GM19240 (cell line): ENCODE measurements around the gene OR1D5.
"Not testable (repeated sequence)": the region's sequence is repeated elsewhere in the genome, so short reads cannot be mapped to it uniquely, and the experiment has no call there.

Experiments used
- DNase-seq: peaks from one replicate; pipeline ENCODE4 v3.0.0; 2011; ENCODE audit warnings: low spot score; ENCODE audit not compliant: insufficient read length

Gene OR1D5

DNA sequence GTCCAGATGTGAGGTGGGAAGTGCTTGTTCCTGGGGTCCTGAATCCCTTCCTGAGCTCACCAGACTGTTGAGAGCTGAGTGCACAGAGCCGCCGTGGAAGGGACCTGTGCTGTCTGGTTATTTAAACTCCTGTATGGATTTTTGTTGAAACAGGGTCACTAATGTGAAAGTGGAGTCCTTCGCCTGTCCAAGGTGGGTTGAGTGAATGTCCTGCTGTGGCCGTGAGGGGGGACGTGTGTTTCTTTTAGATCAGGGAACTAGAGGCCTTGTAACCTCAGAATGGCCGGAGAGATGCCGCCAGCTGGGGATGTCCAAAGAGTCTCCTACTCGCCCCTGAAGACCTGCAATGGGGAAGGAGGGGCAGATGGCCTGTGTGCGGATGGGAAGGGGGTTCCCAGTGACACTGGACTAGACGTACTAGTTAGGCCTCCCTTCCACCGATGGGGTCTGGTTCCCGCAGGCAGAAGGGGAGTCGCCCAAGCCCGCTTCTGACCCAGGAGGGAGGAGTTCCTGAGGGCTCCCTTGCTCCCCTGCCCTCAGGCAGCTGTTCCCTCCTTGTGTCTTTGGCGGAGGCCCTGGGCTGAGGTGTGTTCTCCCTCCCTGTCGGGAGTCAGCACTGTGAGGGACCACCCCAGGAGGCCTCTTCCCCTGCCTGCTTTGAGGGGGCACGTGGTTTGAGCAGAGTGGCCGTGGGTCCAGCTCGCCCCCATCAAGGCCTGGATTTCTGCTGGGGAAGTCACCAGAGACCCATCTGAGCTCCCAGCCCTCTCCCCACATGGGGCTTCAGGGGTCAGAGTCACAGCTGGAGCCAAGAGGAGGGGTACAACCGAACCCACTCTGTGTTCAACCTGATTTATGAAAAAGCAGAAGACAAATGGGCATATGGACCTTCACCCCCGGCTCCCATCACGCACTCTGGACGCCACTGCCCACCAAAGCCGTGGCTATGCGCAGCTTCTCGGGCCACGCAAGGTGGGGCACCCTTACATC is 30.9 kb downstream of the OR1D5 start:
- no peak for DNase-seq

DNA sequence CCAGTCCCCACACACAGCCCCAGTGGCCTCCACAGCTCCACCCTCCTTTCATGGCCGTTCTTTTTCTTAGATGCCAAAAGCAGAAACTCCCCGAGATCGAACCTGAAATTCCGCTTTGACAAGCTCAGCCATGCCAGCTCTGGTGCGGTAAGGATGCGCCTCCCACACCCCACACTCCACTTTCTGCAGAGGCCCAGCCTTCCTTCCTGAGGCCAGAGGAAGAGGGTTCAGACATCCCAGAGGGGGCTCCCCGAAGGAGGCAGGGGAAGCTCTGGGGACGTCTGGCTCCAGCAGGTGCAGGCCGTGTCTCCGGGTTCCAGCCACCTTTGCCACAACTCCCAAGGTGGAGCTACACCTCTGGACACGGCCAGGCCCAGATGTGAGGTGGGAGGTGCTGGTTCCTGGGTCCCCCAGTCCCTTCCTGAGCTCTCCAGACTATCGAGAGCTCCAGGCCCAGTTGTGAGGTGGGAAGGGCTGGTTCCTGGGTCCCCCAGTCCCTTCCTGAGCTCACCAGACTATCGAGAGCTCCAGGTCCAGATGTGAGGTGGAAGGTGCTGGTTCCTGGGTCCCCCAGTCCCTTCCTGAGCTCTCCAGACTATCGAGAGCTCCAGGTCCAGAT is 32.4 kb downstream of the OR1D5 start:
- DNase-seq, result not testable (repeated sequence)

DNA sequence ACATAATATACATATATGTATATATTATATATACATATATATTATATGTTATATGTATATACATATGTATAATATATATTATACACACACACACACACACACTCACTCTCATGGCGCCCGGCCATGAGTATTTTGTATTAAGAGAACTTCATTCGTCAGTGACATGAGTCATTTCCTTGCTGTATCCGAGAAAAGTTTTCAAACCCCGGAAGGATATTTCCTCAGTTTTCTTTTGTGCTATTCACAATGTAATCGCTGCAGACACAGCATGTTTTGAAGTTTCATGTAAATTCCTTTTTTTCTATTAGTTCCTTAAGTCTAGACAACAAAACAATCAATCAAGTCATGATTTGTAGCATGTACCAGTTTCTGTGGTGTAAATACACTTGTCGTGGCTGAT is 33.3 kb downstream of the OR1D5 start:
- DNase-seq, result no peak

DNA sequence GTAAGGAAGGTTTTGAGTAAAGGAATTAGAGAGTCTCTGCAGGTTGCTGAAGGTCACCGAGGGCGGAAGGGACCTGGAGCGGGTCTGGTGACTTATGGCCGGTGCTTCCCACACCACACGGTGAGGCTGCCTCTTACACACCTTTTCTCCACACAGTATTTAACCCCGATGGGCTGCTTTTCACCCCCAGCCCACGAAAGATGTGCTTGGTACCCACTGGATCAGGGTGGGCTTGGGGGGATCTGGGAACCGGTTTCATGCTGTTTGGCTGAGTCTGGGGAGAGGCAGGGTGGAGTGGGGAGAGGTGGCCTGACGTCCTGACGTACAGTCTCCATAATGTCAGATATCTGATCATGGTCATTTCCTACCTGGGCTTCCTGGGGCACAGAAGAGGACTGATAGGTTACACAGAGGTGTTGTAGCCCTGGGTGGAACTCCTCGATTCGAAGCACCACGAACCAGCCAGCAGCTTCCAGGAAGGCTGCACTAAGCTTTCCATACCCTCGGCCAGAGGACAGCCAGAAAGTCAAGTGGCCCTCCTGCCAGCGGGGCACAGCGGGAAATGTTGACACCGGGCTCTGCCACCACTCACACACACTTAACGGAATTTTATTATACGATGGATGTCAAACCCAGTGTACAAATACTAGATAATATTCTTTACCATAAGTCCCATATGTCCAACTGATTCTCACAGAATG is 34.0 kb downstream of the OR1D5 start:
- no peak for DNase-seq

DNA sequence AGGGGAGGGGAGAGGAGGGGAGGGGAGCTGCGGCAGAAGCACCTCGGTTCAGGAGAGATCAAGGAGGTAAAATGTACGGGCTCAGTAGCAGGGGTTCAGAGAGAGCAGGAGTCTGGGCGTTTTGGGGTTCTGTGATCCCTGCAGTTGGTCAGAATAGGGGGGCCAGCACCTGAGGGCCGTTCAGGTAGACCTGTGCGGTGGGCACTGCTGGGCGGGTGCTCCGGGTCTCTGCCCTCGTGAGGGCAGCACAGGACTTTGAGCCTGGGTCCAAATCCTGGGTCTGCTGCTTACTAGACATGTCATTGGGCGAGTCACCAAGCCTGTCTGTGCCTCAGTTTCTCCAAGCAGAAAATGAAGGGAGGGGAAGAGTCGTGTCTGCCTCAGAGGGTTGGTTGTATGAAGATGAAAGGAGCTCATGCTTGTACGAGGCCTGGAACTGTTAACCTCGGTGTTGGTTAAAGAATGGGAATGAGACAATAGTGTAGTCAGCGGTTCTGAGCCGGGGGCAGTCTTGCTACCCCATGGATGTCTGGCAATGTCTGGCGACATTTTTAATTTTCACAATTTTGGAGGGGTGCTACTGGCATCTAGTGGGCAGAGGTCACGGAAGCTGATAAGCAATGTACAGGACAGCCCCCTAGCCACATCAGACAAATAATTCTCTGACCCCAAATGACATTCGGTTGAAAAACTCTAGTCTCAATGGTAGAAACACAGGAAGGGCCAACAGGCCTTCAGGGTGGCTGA is 35.4 kb downstream of the OR1D5 start:
- DNase-seq, result no peak

DNA sequence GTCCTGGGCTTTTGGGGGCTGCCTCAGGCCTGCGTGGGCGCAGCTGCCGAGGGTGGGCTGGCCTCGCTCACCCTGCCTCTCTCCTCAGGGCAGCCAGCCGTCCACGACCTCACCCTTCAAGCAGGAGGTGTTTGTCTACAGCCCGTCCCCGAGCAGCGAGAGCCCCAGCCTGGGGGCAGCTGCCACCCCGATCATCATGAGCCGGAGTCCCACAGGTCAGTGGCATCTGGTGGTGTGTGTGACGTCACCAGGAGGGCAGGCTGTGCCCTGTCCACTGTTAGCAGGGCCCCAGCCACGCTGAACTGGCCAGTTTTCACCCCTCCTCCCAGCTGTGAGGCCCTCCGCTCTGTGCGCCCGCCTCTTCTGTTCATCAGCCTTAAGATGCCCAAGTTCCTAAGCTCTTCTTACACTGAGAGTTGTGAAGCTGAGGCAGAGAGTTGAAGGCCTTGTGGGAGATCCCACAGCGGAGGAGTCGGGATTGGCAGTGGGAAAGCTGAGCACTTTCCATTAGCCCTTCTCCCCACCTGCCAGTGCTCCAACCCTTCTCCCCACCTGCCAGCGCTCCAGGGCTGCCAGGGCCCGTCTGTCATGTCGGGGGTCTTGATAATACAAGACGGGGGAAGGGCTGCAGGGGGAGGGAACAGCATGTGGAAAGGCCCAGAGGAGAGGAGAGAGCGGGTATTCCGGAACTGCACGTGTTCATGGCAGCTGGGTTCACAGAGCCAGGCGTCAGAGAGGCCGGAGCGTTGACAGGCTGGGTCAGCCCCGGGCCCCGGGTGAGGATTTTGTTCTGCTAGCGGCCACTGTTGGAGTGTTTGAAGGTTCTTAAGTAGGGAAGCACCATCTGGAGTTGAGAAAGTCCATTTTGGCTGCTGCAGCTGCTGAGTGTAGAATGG is 36.3 kb downstream of the OR1D5 start:
- no peak for DNase-seq

DNA sequence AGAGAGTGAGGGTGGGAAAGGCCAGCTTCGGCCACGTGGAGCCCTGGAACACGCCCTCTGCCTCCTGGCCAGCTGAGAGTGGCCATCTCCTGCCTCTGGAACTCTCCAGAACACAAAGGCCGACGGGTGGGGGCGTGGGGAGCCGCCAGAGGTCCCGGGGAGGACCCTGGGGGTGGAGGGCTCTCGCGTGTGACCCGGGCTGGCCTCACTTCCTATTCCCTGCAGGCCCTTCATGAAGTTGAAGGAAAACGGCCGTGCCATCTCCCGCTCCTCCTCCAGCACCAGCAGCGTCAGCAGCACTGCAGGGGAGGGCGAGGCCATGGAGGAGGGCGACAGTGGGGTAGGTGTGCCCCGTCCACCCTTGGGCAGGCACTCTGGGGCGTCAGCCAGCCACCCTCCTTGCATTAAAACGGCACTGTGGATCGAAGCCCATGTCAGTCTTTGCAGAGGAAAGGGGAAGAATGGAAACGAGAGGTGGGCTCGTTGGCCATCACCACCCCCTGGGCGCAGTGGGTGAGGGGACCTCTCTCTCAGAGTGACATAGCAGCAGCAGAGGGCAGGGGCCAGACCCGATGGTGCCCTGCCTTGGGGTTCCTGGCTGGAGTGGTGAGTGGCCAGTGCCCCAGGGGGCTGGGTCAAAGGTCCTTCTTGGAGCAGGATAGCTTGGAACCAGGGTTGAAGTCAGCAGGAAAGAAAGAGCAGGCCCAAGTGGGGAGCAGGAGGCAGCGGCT is 37.1 kb downstream of the OR1D5 start:
- DNase-seq, result no peak

DNA sequence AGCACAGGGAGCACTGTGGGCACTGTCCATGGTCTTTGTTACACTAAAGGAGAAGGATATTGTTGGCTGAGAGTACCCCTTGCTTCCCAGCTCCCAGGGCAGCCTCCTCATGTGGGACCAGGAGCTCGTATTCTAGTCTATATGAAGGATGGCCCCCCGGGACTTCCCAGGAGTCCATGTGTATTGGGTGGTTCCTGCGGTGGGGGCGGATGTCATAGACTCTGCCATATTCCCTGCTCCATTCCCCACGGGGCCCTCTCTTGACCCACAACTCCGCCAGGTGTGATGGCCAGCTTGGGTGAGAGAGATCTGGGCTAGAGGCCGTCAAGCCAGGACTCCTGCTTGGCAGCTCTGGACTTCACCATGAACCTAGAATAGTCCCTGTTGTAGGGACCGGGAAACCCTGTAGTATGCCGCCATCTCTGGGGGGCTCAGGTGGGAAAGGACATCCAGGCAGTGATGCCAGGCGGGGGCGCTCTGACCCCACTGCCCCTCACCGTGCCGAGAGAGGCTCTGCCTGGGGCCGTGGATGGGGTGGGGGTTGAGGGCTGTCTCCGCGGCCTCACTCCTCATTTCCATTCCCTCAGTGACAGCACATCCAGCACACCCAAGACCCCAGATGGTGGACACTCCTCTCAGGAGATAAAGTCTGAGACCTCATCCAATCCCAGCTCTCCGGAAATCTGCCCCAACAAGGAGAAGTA is 37.8 kb downstream of the OR1D5 start:
- DNase-seq, result no peak

DNA sequence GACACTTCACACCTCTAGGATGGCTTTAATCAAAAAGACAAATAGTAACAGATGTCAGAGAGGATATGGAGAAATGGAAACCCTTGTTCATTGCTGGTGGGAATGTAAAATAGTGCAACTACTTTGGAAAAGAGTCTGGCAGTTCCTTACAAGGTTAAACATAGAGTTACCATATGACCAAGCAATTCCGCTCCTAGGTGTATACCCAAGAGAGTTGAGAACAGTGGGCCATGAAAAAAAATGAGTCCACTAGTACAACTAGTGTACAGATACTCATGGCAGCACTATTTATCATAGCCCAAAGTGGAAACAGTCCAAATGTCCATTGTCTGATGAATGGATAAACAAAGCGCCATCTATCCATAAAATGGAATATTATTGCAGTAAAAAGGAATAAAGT is 39.1 kb downstream of the OR1D5 start:
- no peak for DNase-seq

DNA sequence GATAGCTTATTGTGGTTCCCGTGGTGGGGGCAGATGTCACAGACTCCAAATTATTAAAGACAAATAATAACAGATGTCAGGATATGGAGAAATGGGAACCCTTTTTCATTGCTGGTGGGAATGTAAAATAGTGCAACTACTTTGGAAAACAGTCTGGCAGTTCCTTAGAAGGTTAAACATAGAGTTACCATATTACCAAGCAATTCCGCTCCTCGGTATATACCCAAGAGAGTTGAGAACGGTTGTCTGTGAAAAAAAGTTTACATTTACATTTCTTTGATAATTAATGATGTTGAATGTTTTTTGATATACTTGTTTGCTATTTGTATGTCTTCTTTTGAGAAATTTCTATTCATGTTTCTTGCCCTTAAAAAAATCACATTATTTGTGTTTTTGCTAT is 41.2 kb downstream of the OR1D5 start:
- DNase-seq, result no peak

DNA sequence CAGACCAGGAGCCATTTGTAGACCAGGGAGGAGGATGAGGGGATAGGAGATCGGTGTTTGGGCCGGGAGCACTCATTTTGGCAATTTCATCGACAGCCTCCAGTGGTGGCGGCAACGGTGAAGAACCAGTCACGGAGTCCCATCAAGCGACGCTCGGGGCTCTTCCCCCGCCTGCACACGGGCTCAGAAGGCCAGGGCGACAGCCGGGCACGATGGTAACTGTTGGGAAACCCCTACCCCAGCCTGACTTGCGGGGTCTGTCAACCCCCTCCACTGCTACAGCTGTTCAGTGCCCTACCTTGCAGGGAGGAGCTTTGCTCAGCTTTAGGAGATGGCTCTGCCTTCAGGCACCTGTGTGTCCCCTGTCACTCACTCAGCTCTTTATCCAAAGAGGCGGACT is 43.0 kb downstream of the OR1D5 start:
- DNase-seq, result no peak

DNA sequence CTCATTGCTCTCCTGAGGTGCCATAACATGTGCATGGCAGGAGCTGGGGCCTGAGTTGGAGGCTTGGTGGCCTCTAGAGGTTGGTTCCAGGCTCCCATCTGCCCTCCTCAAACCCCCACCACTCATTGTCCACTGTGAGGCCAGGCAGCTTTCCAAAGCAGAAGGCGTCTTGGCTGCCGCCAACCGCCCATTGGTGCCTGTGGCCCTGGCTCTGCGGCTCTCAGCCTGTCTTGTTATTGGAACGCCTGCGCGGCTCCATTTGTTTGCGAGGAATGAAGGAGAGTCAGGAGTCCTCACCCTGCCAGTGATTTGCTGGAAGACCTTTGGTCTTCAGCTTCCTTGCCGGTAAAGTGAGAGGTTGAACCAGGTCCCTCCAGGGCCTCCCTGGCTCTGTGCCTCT is 43.6 kb downstream of the OR1D5 start:
- DNase-seq, result no peak

DNA sequence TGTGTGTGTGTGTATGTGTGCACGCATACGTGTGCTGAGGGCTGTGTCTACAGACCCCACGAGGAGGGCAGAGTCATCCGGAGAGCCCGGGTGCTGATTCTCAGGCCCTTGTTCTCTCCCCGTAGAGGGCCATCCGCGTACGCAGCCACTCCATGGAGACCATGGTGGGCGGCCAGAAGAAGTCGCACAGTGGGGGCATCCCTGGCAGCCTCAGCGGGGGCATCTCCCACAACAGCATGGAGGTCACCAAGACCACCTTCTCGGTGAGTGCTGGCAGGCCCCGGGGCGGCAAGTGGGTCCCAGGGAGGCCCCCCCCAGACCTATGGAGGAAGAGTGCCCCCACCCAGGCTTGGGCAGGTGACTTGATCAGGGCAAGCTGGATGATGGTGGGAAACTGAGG is 45.5 kb downstream of the OR1D5 start:
- DNase-seq, result no peak

DNA sequence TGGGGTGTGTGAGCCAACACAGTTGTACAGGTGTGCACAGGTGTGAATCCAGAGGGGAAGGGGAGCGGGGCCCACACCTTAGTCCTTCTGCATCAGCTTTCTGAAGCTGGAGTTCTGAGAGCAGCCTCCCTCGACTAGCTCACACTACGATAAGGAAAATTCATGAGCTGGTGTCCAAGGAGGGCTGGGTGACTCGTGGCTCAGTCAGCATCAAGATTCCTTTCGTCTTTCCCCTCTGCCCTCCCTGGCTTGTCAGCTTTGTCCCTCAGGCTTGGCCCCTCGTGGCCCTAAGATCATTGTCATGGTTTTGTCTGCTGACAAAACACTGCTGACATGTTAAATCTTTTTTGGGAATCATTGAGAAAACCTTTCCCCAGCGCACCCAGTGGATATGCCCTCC is 47.5 kb downstream of the OR1D5 start:
- DNase-seq, result no peak

DNA sequence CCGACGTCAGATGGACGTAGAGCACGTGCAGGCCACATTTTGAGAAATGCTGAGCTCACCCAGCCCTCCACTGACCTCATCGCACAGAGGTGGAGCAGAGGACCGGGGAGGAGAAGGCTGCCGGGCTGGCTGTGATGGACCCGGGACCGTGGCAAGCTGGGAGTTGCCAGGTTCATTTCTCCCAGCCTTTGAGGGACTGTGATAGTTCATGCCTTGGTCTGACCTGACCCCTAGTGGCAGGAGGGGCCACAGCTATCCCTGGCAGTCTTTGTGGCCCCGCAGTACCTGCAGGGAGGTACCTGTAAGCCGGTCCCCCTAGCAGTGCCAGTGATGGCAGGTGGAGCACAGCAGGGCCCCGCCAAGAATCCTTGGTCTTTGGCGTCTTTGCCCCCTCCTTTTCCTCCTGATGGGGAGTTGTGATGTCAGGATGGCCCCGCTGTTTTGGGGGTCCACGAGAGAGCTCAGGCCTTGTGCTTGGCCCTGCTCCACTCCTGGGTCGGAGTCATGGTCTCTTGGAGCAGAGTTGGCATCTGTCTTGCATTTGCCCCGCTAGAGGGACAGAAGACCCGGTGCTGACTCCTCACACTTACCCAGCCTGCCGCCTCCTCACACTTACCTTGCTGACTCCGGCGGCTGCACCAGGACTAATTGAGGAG is 50.4 kb downstream of the OR1D5 start:
- DNase-seq, result peak; percentile 66
